HG03378 (cell line): Measurements from ENCODE around the gene LHX1.

Experiments used
- ATAC-seq: cut with Tn5 transposase; IDR thresholded peaks from one replicate; pipeline ENCODE4 v1.9.1; 2021; ENCODE audit warnings: mild to moderate bottlenecking, moderate library complexity; ENCODE audit not compliant: unreplicated experiment

The LHX1 gene

GRCh38 chr17:36937959-36938565 lies 787 bp downstream of the LHX1 start:
- ATAC-seq, result no peak

DNA sequence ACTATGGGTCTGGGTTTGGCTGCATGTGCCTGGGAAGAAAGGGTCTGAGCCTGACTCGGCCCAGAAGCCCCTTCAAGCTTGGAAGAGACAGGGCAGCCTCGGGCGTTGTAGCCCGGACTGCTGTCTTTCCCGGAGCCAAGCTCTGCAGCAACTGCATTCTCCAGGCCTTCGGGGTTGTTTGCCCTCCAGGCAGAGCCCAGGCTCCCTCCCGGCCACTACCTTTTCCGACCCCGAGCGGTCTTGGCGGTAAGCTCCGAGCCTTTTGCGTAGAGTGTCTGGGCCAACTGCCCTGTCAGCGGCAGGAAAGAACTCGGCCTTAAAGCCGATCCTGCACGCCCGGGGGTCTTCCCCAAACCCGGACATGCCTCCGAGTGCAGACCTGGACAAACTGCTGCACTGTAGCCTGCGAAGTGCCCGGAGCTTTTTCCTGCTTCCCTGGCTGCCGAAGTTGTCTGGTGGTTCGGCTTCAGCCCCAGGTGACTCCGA lies 1.3 kb downstream of the LHX1 start:
- ATAC-seq, result no peak

GRCh38 chr17:36939052-36939801 lies 2.0 kb downstream of the LHX1 start:
- no peak for ATAC-seq

GRCh38 chr17:36939802-36940312 lies 2.6 kb downstream of the LHX1 start:
- ATAC-seq, result no peak

DNA sequence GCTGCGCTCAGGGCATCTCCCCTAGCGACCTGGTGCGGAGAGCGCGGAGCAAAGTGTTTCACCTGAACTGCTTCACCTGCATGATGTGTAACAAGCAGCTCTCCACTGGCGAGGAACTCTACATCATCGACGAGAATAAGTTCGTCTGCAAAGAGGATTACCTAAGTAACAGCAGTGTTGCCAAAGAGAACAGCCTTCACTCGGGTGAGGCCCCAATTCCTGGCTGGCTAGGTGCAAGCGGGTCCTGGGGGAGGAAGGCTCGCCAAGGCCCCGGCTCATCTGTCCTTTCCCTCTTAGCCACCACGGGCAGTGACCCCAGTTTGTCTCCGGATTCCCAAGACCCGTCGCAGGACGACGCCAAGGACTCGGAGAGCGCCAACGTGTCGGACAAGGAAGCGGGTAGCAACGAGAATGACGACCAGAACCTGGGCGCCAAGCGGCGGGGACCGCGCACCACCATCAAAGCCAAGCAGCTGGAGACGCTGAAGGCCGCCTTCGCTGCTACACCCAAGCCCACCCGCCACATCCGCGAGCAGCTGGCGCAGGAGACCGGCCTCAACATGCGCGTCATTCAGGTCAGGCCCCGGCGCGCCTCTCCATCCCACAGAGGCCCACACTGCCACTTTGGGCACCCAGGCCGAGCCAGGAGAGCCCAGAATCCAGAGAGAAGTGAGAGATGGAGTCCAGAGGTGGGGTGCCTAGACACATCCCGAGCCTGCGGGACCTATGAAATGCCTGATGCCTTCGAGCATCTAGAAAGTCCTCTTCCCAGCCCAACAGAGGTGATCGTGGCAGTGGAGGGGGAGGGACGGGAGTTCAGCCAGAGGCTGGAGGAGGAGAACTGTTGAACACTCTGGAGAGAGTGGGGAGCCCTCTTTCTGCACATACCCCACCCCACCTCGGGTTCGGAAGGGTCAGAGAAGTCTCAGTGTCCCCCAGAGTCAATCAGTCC lies 3.3 kb downstream of the LHX1 start:
- ATAC-seq, result no peak

DNA sequence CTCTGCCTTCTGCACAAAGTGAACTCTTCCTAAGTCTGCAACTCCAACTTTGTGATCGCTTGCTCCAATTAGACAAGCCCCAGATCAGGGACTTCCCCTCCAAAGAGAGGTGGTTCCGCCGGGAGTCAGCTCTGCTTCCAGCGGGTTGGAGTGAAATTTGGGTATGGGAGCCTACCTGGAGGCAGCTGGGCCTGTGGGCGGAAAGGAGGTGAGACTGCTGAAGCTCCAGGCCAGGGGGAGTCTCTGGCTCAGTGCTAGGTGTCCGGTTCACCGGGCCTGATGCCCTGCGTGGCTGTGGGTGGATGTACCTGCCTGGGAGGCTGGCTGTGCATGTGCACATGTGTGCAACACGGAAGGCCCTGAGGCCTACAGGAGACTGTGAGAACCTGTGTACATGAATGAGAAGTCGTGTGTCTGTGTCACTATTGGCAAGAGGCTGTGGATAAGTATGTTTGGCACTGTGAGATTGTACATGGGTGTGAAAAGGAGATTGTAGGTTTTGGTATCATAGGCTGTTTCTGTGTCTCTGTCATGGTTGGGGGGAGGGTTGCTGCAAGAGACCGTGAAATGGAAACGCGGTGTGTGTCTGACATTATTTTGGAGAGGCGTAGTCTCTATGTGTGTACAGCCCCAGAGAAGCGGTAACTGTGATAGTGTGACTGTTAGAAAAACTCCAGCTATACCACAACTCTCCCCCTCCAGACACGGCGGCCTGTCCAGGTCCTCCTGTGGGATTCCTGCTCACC lies 4.2 kb downstream of the LHX1 start:
- ATAC-seq, result no peak

DNA sequence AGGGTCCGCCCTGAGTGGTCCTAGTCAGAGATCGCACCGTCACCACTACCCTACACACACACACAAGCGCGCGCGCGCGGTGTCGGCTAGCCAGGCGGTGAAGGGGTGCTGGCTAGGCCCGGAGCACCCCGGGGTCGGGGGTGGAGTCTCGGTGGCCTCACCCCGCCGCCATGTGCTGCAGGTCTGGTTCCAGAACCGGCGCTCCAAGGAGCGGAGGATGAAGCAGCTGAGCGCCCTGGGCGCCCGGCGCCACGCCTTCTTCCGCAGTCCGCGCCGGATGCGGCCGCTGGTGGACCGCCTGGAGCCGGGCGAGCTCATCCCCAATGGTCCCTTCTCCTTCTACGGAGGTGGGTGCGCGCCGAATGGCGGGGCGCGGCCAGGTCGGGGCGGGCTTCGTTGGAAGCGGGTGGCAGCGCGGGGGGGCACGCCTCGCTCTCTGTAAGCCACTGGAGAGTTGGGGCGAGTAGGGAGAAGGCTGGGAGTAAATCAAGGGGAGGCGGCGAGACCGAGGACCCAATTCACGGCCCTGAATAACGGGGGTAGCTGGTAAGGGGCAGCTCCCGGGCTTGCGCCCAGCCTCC lies 4.8 kb downstream of the LHX1 start:
- no peak for ATAC-seq

- no peak for ATAC-seq
Measured at GRCh38 chr17:36942631-36943125, 5.4 kb downstream of the LHX1 start.

- no peak for ATAC-seq
Measured at GRCh38 chr17:36943250-36944191, 6.2 kb downstream of the LHX1 start.

- no peak for ATAC-seq
Measured at GRCh38 chr17:36944553-36944952, 7.3 kb downstream of the LHX1 start.

DNA sequence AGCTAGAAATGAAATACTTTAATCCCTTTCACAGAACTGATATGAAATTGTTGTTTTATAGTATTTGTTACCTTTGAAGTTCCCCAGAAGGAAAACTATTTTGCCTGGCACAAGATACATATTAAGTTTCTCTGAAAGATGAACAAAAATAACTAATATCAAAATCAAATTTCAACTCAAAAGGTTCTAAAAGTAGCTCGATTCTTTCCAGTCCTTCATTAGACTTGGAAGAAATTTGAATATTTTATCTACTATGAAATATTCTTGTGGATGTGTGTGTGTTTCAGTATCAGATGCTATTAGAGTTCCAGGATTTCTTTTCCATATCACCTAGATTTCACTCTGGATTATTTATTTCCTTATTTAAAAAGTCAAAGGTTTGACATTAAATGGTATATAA lies 7.9 kb downstream of the LHX1 start:
- no peak for ATAC-seq

- ATAC-seq, result no peak
Measured at GRCh38 chr17:36945959-36946725, 8.9 kb downstream of the LHX1 start.

GRCh38 chr17:36946726-36947091 lies 9.4 kb downstream of the LHX1 start:
- ATAC-seq, result no peak

DNA sequence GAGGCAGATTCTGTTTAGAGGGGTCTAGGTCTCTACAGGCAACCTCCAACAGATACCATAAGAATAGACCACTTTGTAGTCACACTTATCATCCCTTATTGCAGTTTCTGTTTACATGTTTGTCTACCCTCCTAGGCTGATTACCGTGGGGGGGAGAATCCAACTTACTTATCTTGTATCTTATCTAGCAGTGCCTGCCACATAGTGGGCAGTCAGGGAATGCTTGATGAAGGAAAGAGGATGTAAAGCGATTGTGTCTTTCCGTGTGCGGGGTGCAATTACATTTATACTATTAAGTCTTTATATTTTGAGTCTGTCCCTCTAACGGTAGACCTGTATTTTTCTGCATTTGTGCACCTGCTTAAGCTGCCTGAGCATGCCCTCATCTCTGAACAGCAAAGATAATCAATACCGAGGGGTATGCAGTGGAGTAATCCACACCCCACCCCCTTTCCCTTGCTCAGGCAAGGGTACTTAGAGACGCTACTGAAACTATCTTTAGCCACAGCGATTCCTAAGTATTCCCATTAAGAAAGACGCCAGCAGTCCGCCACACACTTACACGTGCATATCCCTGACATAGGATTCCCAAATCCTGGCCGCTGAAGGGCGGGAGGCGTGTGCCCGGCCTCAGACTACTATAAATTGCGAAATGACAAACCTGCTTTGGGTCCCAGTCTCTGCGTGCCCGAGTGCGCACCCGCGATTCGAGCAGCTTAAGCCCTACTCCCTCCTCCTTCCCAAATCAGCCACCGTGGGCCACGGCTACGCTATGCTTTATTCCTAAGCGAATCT lies 10.8 kb downstream of the LHX1 start:
- ATAC-seq, result no peak

GRCh38 chr17:36948717-36949460 lies 11.6 kb downstream of the LHX1 start, which contains the start of gene AATF:
AATF (plus strand) TSS chr17:36948954; CDS start chr17:36949126, 172 bp downstream.
- ATAC-seq, result peak; percentile 60

DNA sequence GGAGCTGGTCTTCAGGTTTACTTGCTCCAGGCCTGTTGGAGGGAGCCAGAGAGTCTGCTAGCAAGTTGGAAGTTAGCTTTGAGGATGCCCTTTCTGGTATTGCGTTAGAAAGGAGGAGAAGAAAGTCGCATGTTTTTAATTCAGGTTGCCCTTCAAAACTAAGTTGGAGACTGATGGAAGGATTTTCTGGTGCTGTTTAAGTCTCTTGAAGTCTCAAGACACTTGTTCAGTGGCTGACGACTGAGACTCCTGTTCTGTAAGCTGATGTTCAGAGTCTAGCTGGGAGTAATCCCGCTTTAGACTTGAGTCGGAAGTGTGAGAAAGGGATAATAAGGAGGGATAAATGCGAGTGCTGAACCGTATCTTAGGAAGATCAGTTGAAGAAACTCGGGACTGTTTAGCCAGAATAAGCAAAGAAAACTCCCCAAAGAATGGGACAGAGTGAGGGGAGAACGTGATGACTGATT lies 12.2 kb downstream of the LHX1 start:
- ATAC-seq, result peak; percentile 20
